ENCODE results near the gene PRKN. TPM values are rescaled to one million over a fixed set of nuclear protein-coding genes. Genes with fewer than 3 reads are reported as not detected.
"Not testable (repeated sequence)": the region's sequence is repeated elsewhere in the genome, so short reads cannot be mapped to it uniquely, and the experiment has no call there.

Gene PRKN
- total RNA-seq, 2 experiments from 2014 or later, result 0.82 to 1.00 TPM

GRCh38 chr6:162438980-162439379 is 288.6 kb downstream of the PRKN start:
- ChIA-PET CTCF (no interaction called here), POLR2A (no interaction called here)
- Mint-ChIP-seq H3K27ac (no peak overlapping the region), H3K9me3 (peaks cover 19% of the 10 kb centered on the region), H3K4me1 (ENCODE audit: low read depth) (no peaks in the 10 kb centered on the region), H3K36me3 (peaks cover 10% of the 10 kb centered on the region), H3K4me3 (no peak overlapping the region), H3K27me3 (no peaks in the 10 kb centered on the region)
- intact Hi-C loops (cut with micrococcal nuclease), result no loop called here
- DNase-seq, result no peak

GRCh38 chr6:162435071-162435470 is 292.5 kb downstream of the PRKN start:
- Mint-ChIP-seq H3K27me3 (no peaks in the 10 kb centered on the region), H3K9me3 (peaks cover 19% of the 10 kb centered on the region), H3K36me3 (no peaks in the 10 kb centered on the region), H3K27ac (no peak overlapping the region), H3K4me1 (ENCODE audit: low read depth) (no peaks in the 10 kb centered on the region), H3K4me3 (no peak overlapping the region)
- intact Hi-C loops (cut with micrococcal nuclease), result no loop called here
- CTCF ChIA-PET, result interaction anchor here (0.5 kb wide), 1 partner anchor 161 kb away, joined by 3 read pairs; no protein-coding TSS in a partner anchor
- POLR2A ChIA-PET, result no interaction called here
- DNase-seq, result no peak

GRCh38 chr6:162421004-162421403 is 306.6 kb downstream of the PRKN start:
- ChIA-PET CTCF (no interaction called here), POLR2A (no interaction called here)
- Mint-ChIP-seq H3K4me3 (no peak overlapping the region), H3K36me3 (peaks cover 5% of the 10 kb centered on the region), H3K27me3 (no peaks in the 10 kb centered on the region), H3K4me1 (ENCODE audit: low read depth) (no peaks in the 10 kb centered on the region), H3K9me3 (no peaks in the 10 kb centered on the region), H3K27ac (no peak overlapping the region)
- intact Hi-C loops (cut with micrococcal nuclease), result no loop called here
- DNase-seq, result no peak

GRCh38 chr6:162416831-162417537 is 310.6 kb downstream of the PRKN start:
- intact Hi-C loops (cut with micrococcal nuclease), result no loop called here
- Mint-ChIP-seq H3K4me3 (no peak overlapping the region), H3K27ac (no peak overlapping the region), H3K36me3 (no peaks in the 10 kb centered on the region), H3K27me3 (no peaks in the 10 kb centered on the region), H3K4me1 (ENCODE audit: low read depth) (no peaks in the 10 kb centered on the region), H3K9me3 (no peaks in the 10 kb centered on the region)
- no peak for DNase-seq
- ChIA-PET CTCF (no interaction called here), POLR2A (no interaction called here)

GRCh38 chr6:162416307-162416706 is 311.3 kb downstream of the PRKN start:
- Mint-ChIP-seq H3K4me1 (ENCODE audit: low read depth) (no peaks in the 10 kb centered on the region), H3K36me3 (no peaks in the 10 kb centered on the region), H3K9me3 (no peaks in the 10 kb centered on the region), H3K27ac (no peak overlapping the region), H3K27me3 (no peaks in the 10 kb centered on the region), H3K4me3 (no peak overlapping the region)
- ChIA-PET CTCF (no interaction called here), POLR2A (no interaction called here)
- no peak for DNase-seq
- intact Hi-C loops (cut with micrococcal nuclease), result no loop called here

- no peak overlapping the region for H3K4me3 Mint-ChIP-seq
- H3K36me3 Mint-ChIP-seq, result no peaks in the 10 kb centered on the region
- H3K27ac Mint-ChIP-seq, result no peak overlapping the region
- CTCF ChIA-PET, result no interaction called here
- no peaks in the 10 kb centered on the region for H3K9me3 Mint-ChIP-seq
- H3K27me3 Mint-ChIP-seq, result no peaks in the 10 kb centered on the region
- H3K4me1 Mint-ChIP-seq (ENCODE audit: low read depth), result no peaks in the 10 kb centered on the region
- intact Hi-C loops (cut with micrococcal nuclease), result no loop called here
- POLR2A ChIA-PET, result no interaction called here
- no peak for DNase-seq
Observed at GRCh38 chr6:162409741-162410691, 317.6 kb downstream of the PRKN start.

- Mint-ChIP-seq H3K27ac (no peak overlapping the region), H3K36me3 (no peaks in the 10 kb centered on the region), H3K9me3 (no peaks in the 10 kb centered on the region), H3K4me3 (no peak overlapping the region), H3K27me3 (no peaks in the 10 kb centered on the region), H3K4me1 (ENCODE audit: low read depth) (no peaks in the 10 kb centered on the region)
- no peak for DNase-seq
- CTCF ChIA-PET, result no interaction called here
- intact Hi-C loops (cut with micrococcal nuclease), result no loop called here
- POLR2A ChIA-PET, result no interaction called here
Observed at GRCh38 chr6:162408826-162409535, 318.6 kb downstream of the PRKN start.

- intact Hi-C loops (cut with micrococcal nuclease), result no loop called here
- no peak for DNase-seq
- POLR2A ChIA-PET, result no interaction called here
Observed at GRCh38 chr6:162404951-162405350, 322.6 kb downstream of the PRKN start.

GRCh38 chr6:162403031-162403430 is 324.5 kb downstream of the PRKN start:
- H3K27ac Mint-ChIP-seq, result no peak overlapping the region
- CTCF ChIA-PET, result interaction anchor here (0.6 kb wide), 1 partner anchor 66 kb away, joined by 3 read pairs; no protein-coding TSS in a partner anchor
- H3K4me1 Mint-ChIP-seq (ENCODE audit: low read depth), result no peaks in the 10 kb centered on the region
- POLR2A ChIA-PET, result no interaction called here
- no peak overlapping the region for H3K4me3 Mint-ChIP-seq
- H3K9me3 Mint-ChIP-seq, result no peaks in the 10 kb centered on the region
- H3K27me3 Mint-ChIP-seq, result no peaks in the 10 kb centered on the region
- DNase-seq, result no peak
- H3K36me3 Mint-ChIP-seq, result no peaks in the 10 kb centered on the region
- intact Hi-C loops (cut with micrococcal nuclease), result no loop called here

More at GRCh38 chr6:162404951-162405350, 322.6 kb downstream of the PRKN start:
- Mint-ChIP-seq H3K4me1 (ENCODE audit: low read depth) (no peaks in the 10 kb centered on the region), H3K4me3 (no peak overlapping the region), H3K36me3 (no peaks in the 10 kb centered on the region), H3K27ac (no peak overlapping the region), H3K9me3 (no peaks in the 10 kb centered on the region), H3K27me3 (no peaks in the 10 kb centered on the region)
- CTCF ChIA-PET, result no interaction called here

GRCh38 chr6:162395181-162395580 is 332.4 kb downstream of the PRKN start:
- no peak overlapping the region for H3K27ac Mint-ChIP-seq
- DNase-seq, result no peak
- H3K9me3 Mint-ChIP-seq, result no peaks in the 10 kb centered on the region
- intact Hi-C loops (cut with micrococcal nuclease), result no loop called here
- H3K36me3 Mint-ChIP-seq, result no peaks in the 10 kb centered on the region
- no peaks in the 10 kb centered on the region for H3K4me1 Mint-ChIP-seq (ENCODE audit: low read depth)
- ChIA-PET CTCF (no interaction called here), POLR2A (no interaction called here)
- no peaks in the 10 kb centered on the region for H3K27me3 Mint-ChIP-seq
- no peak overlapping the region for H3K4me3 Mint-ChIP-seq

- H3K9me3 Mint-ChIP-seq; H3K4me1 Mint-ChIP-seq (ENCODE audit: low read depth); DNase-seq; intact Hi-C loops (cut with micrococcal nuclease); H3K4me3 Mint-ChIP-seq; H3K27ac Mint-ChIP-seq; H3K36me3 Mint-ChIP-seq; H3K27me3 Mint-ChIP-seq; POLR2A ChIA-PET; CTCF ChIA-PET: not testable (repeated sequence)
Observed at GRCh38 chr6:162390961-162391811, 336.4 kb downstream of the PRKN start.

All from activated CD4-positive, alpha-beta memory T cell treated with anti-CD3 and anti-CD28 coated beads for 36 hours (primary cell).